HepG2 (cell line): ENCODE results near the gene TAF1C. TPM values are rescaled to one million over a fixed set of nuclear protein-coding genes. Genes with fewer than 3 reads are reported as not detected.

ENCODE experiments used
- IRF1 ChIP-seq: sonication (generic); formaldehyde crosslinking; IDR thresholded peaks from 2 replicates; pipeline ENCODE4 v1.4.0; 2020; ENCODE audit warnings: low read depth, mild to moderate bottlenecking, missing genetic modification reagents
- NFKBIZ ChIP-seq: IDR thresholded peaks from 2 replicates; pipeline ENCODE4 v1.6.1; 2018; ENCODE audit warnings: missing genetic modification reagents, missing compliant biosample characterization
- REPIN1 ChIP-seq: sonication (generic); formaldehyde crosslinking; IDR thresholded peaks from 2 replicates; pipeline ENCODE4 v1.8.0; 2022; ENCODE audit warnings: missing genetic modification reagents, low read depth, mild to moderate bottlenecking, borderline replicate concordance
- SOX6 ChIP-seq, 2 experiments: fragments of 450-650 bp in 1 of 2; sonication (generic) in 1 of 2; formaldehyde crosslinking in 1 of 2; IDR thresholded peaks; 2 replicates each; pipeline versions ENCODE4 v1.4.0 to v1.6.1; 2017 to 2020; ENCODE audit warnings: antibody characterized with exemption in 1 of 2, mild to moderate bottlenecking in 1 of 2, missing genetic modification reagents in 1 of 2
- ZNF280B ChIP-seq: sonication (generic); formaldehyde crosslinking; IDR thresholded peaks from 2 replicates; pipeline ENCODE4 v1.5.0; 2020; ENCODE audit warnings: missing genetic modification reagents, mild to moderate bottlenecking, borderline replicate concordance
- ZNF318 ChIP-seq: sonication (generic); formaldehyde crosslinking; IDR thresholded peaks from 2 replicates; pipeline ENCODE4 v1.4.0; 2020; ENCODE audit warnings: mild to moderate bottlenecking, missing genetic modification reagents
- ZNF367 ChIP-seq: sonication (generic); formaldehyde crosslinking; IDR thresholded peaks from 2 replicates; pipeline ENCODE4 v1.4.0; 2020; ENCODE audit warnings: missing genetic modification reagents, borderline replicate concordance
- ZNF567 ChIP-seq: sonication (generic); formaldehyde crosslinking; IDR thresholded peaks from 2 replicates; pipeline ENCODE4 v1.8.1; 2023; ENCODE audit warnings: mild to moderate bottlenecking, missing genetic modification reagents, borderline replicate concordance
- ZNF766 ChIP-seq: sonication (generic); formaldehyde crosslinking; IDR thresholded peaks from 2 replicates; pipeline ENCODE4 v1.5.0; 2020; ENCODE audit warnings: missing genetic modification reagents, borderline replicate concordance
- polyA plus RNA-seq, 8 experiments: library from polyadenylated mRNA; depleted of rRNA in 3 of 8; stranded (reverse) in 7 of 8; unstranded in 1 of 8; fragments of >200 nt; fragmentation: Illumina TruSeq in 4 of 8; extraction: Trizol in 4 of 8; gene quantifications; 2 replicates each; pipeline versions ENCODE4 v1.2.1 to v1.2.3, GENCODE V29; 2011 to 2016; ENCODE audit warnings: low read depth in 4 of 8, missing spikeins in 1 of 8, mixed read lengths in 1 of 8; ENCODE audit not compliant: insufficient read depth in 1 of 8
- total RNA-seq, 5 experiments: library from RNA; depleted of rRNA; stranded (reverse); fragments of >200 nt; fragmentation: Illumina TruSeq; extraction: Trizol; gene quantifications; 2 replicates each; pipeline ENCODE4 v1.2.3, GENCODE V29; 2016; ENCODE audit warnings: low read depth in 1 of 5
- TF ChIP-seq, protein P1 (sequence below): sonication (generic); formaldehyde crosslinking; IDR thresholded peaks from 2 replicates; pipeline ENCODE4 v1.4.0; 2020; ENCODE audit warnings: missing genetic modification reagents, mild to moderate bottlenecking, borderline replicate concordance
- TF ChIP-seq, protein P2 (sequence below): sonication (generic); formaldehyde crosslinking; IDR thresholded peaks from 2 replicates; pipeline ENCODE4 v1.8.0; 2022; ENCODE audit warnings: missing genetic modification reagents, low read depth, mild to moderate bottlenecking, borderline replicate concordance

Gene TAF1C
- total and polyA plus RNA-seq, 2 of the 13 experiments (the other 11 are each of a cell fraction or from before 2014, with no cell fraction given) = 15.6 to 20.8 TPM

DNA sequence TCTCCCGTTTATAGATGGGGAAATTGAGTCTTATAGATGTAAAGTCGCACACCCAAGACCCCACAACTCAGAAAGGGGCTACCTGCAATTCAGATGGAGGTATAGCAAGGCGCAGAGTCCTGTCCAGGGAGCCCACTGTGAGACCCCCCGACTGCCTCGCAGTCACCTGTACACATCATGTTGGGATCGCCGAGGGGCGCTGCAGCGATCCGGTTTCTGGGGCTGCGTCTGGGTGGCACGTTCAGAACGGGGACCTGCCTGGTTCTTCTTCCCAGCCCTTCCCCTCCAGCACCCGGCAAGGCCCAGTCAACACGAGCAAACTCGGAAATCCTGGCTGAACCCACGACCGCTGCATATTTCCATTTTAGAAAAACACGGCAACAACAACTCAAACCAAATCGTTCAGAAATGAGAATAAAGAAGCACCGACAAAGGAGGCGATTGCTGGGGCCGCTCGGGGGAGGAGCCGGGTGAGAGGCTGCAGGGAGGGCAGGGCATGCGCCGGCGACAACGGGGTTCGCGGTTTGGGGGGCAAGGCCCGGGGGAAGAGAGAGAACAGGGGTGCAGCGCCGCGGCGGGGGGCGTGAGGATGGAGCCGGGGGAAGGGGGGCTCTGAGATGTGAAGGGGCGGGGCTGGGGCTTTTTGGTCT, 42.5 kb downstream of the TAF1C start (continued):
- no peak for TF ChIP-seq ZNF318 (CRISPR knock-in tag)
- TF ChIP-seq ZNF367 (CRISPR knock-in tag) = no peak
- TF ChIP-seq IRF1 (CRISPR knock-in tag) = no peak
- no peak for TF ChIP-seq ZNF766 (CRISPR knock-in tag)
- no peak for TF ChIP-seq ZNF567 (CRISPR knock-in tag)
- TF ChIP-seq, protein P1, sequence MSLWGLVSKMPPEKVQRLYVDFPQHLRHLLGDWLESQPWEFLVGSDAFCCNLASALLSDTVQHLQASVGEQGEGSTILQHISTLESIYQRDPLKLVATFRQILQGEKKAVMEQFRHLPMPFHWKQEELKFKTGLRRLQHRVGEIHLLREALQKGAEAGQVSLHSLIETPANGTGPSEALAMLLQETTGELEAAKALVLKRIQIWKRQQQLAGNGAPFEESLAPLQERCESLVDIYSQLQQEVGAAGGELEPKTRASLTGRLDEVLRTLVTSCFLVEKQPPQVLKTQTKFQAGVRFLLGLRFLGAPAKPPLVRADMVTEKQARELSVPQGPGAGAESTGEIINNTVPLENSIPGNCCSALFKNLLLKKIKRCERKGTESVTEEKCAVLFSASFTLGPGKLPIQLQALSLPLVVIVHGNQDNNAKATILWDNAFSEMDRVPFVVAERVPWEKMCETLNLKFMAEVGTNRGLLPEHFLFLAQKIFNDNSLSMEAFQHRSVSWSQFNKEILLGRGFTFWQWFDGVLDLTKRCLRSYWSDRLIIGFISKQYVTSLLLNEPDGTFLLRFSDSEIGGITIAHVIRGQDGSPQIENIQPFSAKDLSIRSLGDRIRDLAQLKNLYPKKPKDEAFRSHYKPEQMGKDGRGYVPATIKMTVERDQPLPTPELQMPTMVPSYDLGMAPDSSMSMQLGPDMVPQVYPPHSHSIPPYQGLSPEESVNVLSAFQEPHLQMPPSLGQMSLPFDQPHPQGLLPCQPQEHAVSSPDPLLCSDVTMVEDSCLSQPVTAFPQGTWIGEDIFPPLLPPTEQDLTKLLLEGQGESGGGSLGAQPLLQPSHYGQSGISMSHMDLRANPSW (CRISPR knock-in tag) = no peak
- no peak for TF ChIP-seq SOX6 (IDR thresholded peaks at IDR 0.05)
- no peak; the same call in 1 of the 2 replicates for TF ChIP-seq SOX6 (CRISPR knock-in tag; IDR thresholded peaks at IDR 0.05)
- TF ChIP-seq, protein P2, sequence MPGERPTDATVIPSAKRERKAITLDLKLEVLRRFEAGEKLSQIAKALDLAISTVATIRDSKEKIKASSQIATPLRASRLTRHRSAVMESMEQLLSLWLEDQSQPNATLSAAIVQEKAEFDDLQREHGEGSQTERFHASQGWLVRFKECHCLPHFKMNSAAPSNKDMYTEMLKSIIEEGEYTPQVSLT = no peak
- TF ChIP-seq ZNF280B (CRISPR knock-in tag) = 0 out of 2 replicates have a peak, but pooled peaks have one; percentile 49
- no peak for TF ChIP-seq REPIN1 (CRISPR knock-in tag)
- TF ChIP-seq NFKBIZ (CRISPR knock-in tag) = no peak
